Stimulated activated CD4-positive, alpha-beta T cell treated with anti-CD3 and anti-CD28 coated beads, Interleukin-12 subunit alpha, Interleukin-12 subunit beta, amount 100 ng/mL, for 24 hours (primary cell): ENCODE results near the gene ACOT11.

ENCODE experiments used
- DNase-seq, 2 experiments: peaks; one replicate each; pipeline ENCODE4 v3.0.0-alpha.2; 2020; ENCODE audit warnings: low read depth in 2 of 2

Gene ACOT11

GRCh38 chr1:54645806-54646676 lies 98.0 kb downstream of the ACOT11 start:
- no peak for DNase-seq

GRCh38 chr1:54649130-54649898 lies 101.3 kb downstream of the ACOT11 start:
- DNase-seq: no peak

DNA sequence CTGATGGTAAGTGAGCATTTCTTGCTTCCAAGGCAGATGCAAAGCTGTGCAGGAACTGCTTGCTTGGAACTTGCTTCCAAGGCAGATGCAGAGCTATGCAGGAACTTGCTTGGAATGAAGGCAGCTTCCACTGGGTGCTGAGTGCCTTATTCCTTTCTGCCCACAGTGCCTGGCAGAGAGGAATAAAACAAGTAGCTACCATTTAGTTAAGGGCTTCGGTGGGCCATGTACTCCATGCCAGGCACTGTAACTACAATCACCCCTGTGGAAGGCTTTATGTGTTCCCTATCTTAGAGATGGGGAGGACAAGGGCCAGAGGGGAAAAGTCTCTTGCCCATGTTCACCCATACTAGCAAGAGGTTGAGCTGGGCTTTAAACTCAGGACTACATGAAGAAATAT lies 101.9 kb downstream of the ACOT11 start:
- no peak for DNase-seq

- DNase-seq: no peak
Measured at GRCh38 chr1:54650417-54650816, 102.4 kb downstream of the ACOT11 start.

- no peak for DNase-seq
Measured at GRCh38 chr1:54651608-54652007, 103.6 kb downstream of the ACOT11 start.

DNA sequence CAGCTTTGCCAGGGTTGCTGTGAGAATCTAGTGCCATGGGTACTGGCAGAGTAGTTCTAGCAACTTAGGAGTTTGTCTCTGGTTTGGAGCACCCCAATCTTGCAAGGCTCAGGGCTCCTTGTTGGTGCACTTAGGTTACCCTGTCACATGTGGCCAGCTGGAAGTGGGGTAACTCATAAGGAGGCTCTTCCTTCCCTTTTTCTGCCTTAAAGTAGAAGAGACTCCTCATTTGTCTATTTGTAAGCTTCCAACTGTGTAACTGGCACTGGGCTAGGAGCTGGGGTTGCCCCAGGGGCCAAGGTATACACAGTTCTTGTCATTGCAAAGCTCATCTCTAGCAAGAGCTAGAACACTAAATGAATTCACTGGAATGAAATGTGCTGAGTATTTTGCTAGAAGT lies 104.1 kb downstream of the ACOT11 start:
- no peak for DNase-seq

DNA sequence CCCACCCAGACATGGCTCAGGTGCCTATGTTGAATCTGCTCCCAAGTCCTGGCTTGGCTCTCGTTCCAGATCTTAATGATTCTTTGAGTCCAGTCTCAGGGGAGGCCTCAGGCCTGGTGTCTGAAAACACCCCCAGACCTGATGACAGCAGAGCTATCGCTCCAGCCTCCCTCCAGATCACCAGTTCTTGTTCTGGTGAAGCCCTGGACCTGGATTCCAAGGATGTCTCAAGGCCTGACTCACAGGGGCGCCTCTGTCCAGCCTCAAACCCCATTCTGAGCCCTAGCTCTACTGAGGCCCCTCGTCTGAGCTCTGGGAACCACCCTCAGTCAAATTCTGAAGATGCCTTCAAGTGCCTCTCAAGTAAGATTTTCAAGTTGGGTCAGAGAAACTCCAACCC lies 105.0 kb downstream of the ACOT11 start:
- no peak for DNase-seq

- no peak for DNase-seq
Measured at GRCh38 chr1:54658164-54658913, 110.3 kb downstream of the ACOT11 start.
